CD4-positive, alpha-beta memory T cell (primary cell): ENCODE results near the gene ADCY6. TPM values are rescaled to one million over a fixed set of nuclear protein-coding genes. Genes with fewer than 3 reads are reported as not detected.

Source experiments
- CTCF ChIA-PET: fragments of 350-600 bp; sonication (Branson Sonifier 250); formaldehyde crosslinking; loops from one replicate; lab custom pipeline; 2021; ENCODE audit warnings: inconsistent platforms; ENCODE audit not compliant: partially characterized antibody; lab: Charles Lee
- POLR2A ChIA-PET: fragments of 350-600 bp; sonication (Branson Sonifier 250); formaldehyde crosslinking; loops from one replicate; lab custom pipeline; 2021; ENCODE audit not compliant: partially characterized antibody; lab: Charles Lee
- DNase-seq, 5 donors: peaks; one replicate each; pipeline versions ENCODE4 v3.0.0 to v3.0.0-alpha.2; 2020 to 2022; ENCODE audit warnings: mixed read lengths in 1 of 5
- H3K27ac ChIP-seq: one replicate; pipeline ENCODE4 v1.7.0; 2013; ENCODE audit warnings: low read depth, low read length
- H3K27me3 ChIP-seq: 2 replicates; pipeline ENCODE4 v1.7.0; 2013; ENCODE audit warnings: mild to moderate bottlenecking, low read length, moderate library complexity; ENCODE audit not compliant: insufficient read depth
- H3K36me3 ChIP-seq: 2 replicates; pipeline ENCODE4 v1.7.0; 2013; ENCODE audit warnings: mild to moderate bottlenecking, low read length, moderate library complexity; ENCODE audit not compliant: insufficient read depth
- H3K4me1 ChIP-seq: 2 replicates; pipeline ENCODE4 v1.7.0; 2013; ENCODE audit warnings: mild to moderate bottlenecking, low read length, moderate library complexity; ENCODE audit not compliant: insufficient read depth
- H3K4me3 ChIP-seq, 2 donors: one replicate each; pipeline ENCODE4 v1.7.0; 2013; ENCODE audit warnings: low read length in 2 of 2, mild to moderate bottlenecking in 1 of 2
- H3K9me3 ChIP-seq, 2 donors: one replicate each; pipeline ENCODE4 v1.7.0; 2013; ENCODE audit warnings: low read length in 2 of 2, control low read depth in 1 of 2; ENCODE audit not compliant: control insufficient read depth in 1 of 2
- H3K27ac Mint-ChIP-seq, 7 donors: one replicate each; pipeline ENCODE4 v1.8.0; 2020 to 2021; ENCODE audit warnings: mixed read lengths in 7 of 7, mild to moderate bottlenecking in 6 of 7, inconsistent platforms in 3 of 7, moderate library complexity in 3 of 7
- H3K27me3 Mint-ChIP-seq, 2 donors: one replicate each; pipeline ENCODE4 v1.8.0; 2020 to 2021; ENCODE audit warnings: mixed read lengths in 2 of 2
- H3K36me3 Mint-ChIP-seq, 2 donors: one replicate each; pipeline ENCODE4 v1.8.0; 2020 to 2021; ENCODE audit warnings: mixed read lengths in 2 of 2, inconsistent platforms in 1 of 2, mild to moderate bottlenecking in 1 of 2
- H3K4me1 Mint-ChIP-seq, 4 donors: one replicate each; pipeline ENCODE4 v1.8.0; 2020 to 2021; ENCODE audit warnings: mixed read lengths in 4 of 4, mild to moderate bottlenecking in 1 of 4
- H3K4me3 Mint-ChIP-seq, 8 donors: one replicate each; pipeline ENCODE4 v1.8.0; 2020 to 2021; ENCODE audit warnings: mixed read lengths in 8 of 8, mild to moderate bottlenecking in 7 of 8, moderate library complexity in 6 of 8, inconsistent platforms in 3 of 8
- H3K9me3 Mint-ChIP-seq, 8 donors: one replicate each; pipeline ENCODE4 v1.8.0; 2020 to 2021; ENCODE audit warnings: mixed read lengths in 8 of 8, mild to moderate bottlenecking in 5 of 8, inconsistent platforms in 3 of 8, moderate library complexity in 1 of 8
- intact Hi-C: fragments of 100-400 bp; cut with micrococcal nuclease; formaldehyde crosslinking; loops from one replicate; pipeline ENCODE4 v1.15.1; 2023
- polyA plus RNA-seq, 2 donors: library from polyadenylated mRNA; unstranded; fragments of 300-500 nt; fragmentation: Illumina TruSeq; gene quantifications; one replicate each; pipeline ENCODE4 v1.2.3, GENCODE V29; 2021
- total RNA-seq, 2 experiments: library from RNA; stranded (reverse); gene quantifications; one replicate each; pipeline ENCODE4 v1.2.3, GENCODE V29; 2021

Gene ADCY6
- total and polyA plus RNA-seq, 4 experiments from 2014 or later = not detected

DNA sequence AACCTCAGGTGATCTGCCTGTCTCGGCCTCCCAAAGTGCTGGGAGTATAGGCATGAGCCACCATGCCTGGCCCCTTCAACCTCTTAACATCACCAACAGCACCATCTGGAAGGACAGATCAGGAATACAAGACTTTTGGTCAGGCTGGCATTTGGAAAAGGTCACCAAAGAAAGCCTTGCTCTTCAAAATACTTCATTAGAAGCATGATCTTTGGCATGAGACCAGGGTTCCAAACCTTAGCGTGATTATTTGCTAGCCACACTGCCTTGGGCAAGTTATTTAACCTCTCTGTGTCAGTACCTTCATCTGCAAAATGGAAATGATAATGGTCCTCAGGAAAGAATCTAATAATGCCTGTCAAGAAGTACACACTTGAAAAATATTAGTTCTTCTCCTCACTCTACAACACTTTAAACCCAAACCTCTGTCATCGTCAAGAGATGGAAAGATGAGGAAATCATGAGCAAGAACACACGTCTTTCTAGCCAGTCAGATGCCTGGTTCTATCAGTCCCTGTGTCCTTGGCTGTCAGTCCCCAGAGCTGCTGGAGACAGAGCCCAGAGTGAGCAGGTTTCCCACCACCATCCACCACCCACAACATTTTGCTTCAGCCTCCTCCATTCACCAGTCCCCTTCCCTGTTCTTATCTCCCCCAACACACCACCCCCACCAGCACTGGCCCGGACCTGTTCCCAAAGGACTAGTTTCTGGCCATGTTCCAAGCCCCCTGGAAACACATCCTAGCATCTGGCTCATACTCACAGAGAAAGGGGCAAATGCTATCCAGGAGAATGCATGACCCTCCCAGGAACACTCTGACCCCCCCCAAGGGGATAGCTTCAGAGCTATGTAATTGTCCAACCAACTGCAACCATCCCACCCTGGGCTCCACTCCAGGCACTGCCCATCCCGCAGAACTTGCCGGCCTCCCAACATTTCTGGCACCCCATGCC is 2.0 kb downstream of the ADCY6 start:
- Histone ChIP-seq H3K27me3 (peaks cover 15% of the 10 kb centered on the region), H3K4me3 (no peak overlapping the region), H3K27ac (no peak overlapping the region), H3K9me3 (no peaks in the 10 kb centered on the region), H3K36me3 (no peaks in the 10 kb centered on the region), H3K4me1 (no peaks in the 10 kb centered on the region)
- intact Hi-C loops = no loop called here
- POLR2A ChIA-PET = no interaction called here
- Mint-ChIP-seq H3K9me3 (no peaks in the 10 kb centered on the region), H3K27me3 (peaks cover 34 to 52% of the 10 kb centered on the region in 2 donors), H3K4me1 (peaks cover 0 to 18% (median 5%) of the 10 kb centered on the region in 4 donors), H3K27ac (peak overlapping the region in 1 of 7 donors; percentile 43), H3K4me3 (peak overlapping the region in 2 of 8 donors; percentile 8 to 24), H3K36me3 (no peaks in the 10 kb centered on the region)
- CTCF ChIA-PET = interaction anchor here (0.7 to 3.1 kb wide), 2 partner anchors 9 to 343 kb away, joined by 3 to 13 read pairs; no protein-coding TSS in a partner anchor
- no peak for DNase-seq

DNA sequence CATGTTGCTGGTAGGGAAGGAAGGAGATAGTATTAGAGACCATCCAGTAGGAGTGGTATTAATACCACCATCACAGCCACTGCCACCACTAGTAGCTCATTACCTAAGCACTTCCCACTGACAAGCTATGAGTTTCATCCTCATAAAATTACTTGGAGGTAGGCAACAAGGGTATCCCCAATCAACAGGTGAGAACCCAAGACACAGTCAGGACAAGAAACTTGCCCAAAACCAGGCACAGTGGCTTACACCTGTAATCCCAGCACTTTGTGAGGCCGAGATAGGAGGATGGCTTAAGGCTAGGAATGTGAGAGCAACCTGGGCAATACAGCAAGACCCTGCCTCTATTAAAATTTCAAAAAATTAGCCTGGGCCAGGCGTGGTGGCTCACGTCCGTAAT is 5.5 kb downstream of the ADCY6 start:
- intact Hi-C loops = no loop called here
- no peaks in the 10 kb centered on the region for H3K9me3 Mint-ChIP-seq
- H3K4me3 ChIP-seq = no peak overlapping the region
- H3K4me1 ChIP-seq = no peaks in the 10 kb centered on the region
- H3K27me3 ChIP-seq = peaks cover 7% of the 10 kb centered on the region
- H3K4me3 Mint-ChIP-seq = peak overlapping the region in 1 of 8 donors; percentile 41
- no peak overlapping the region for H3K27ac ChIP-seq
- no peaks in the 10 kb centered on the region for H3K36me3 ChIP-seq
- ChIA-PET POLR2A (no interaction called here), CTCF (interaction anchor here (1.5 kb wide), 1 partner anchor 12 kb away, joined by 5 read pairs; no protein-coding TSS in a partner anchor)
- H3K27me3 Mint-ChIP-seq = peaks cover 22 to 40% of the 10 kb centered on the region in 2 donors
- no peaks in the 10 kb centered on the region for H3K9me3 ChIP-seq
- H3K4me1 Mint-ChIP-seq = peaks cover 0 to 8% (median 3%) of the 10 kb centered on the region in 4 donors
- H3K27ac Mint-ChIP-seq = no peak overlapping the region
- H3K36me3 Mint-ChIP-seq = no peaks in the 10 kb centered on the region
- DNase-seq = no peak

DNA sequence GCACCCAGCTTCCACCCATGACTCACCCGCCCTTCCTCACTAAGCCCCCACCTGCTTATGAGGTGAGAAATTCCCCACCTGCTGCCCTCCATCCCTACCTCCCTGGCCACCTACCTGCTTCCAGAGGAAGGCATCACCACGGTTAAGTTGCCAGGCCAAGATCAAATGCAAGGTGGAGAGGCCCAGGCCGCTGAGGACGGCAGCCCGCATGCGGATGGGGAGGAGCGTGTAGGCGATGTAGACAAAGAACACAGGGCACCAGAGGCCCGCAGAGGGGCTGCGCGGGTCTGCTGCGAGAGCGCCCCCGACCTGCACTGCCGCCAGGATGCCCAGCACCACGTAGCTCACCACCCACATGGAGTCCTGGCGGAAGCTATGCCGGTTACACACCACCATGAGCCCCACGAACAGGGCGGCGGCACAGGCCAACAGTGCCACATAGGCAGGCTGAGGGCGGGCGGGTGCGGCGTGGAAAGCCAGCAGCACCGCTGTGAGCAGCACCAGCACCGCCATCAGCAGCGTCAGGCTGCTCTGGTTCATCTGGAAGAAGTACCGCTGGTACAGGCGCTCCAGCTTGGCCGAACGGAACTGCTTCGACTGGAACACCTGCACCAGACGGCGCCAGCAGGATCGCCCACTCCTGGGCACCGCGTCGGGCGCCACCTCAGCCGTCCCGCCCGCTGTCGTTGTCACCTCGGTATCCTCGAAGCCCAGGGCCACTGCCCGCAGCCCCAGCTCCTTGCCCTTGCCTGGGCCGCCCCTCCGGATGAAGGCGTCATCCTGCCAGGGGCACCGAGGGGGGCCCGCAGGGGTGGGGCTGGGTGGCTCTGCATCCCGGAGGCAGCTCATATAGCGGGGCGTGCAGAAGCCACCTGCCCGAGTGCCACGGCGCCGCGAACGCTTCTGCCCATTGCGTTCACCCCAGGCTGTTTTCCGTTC is 6.2 kb downstream of the ADCY6 start:
- Mint-ChIP-seq H3K4me3 (no peak overlapping the region), H3K4me1 (peaks cover 0 to 3% (median 0%) of the 10 kb centered on the region in 4 donors), H3K9me3 (no peaks in the 10 kb centered on the region), H3K36me3 (no peaks in the 10 kb centered on the region), H3K27me3 (peaks cover 16 to 33% of the 10 kb centered on the region in 2 donors), H3K27ac (no peak overlapping the region)
- H3K9me3 ChIP-seq = no peaks in the 10 kb centered on the region
- H3K36me3 ChIP-seq = no peaks in the 10 kb centered on the region
- ChIA-PET POLR2A (no interaction called here), CTCF (interaction anchor here (0.6 to 1.5 kb wide), 3 partner anchors 12 to 187 kb away, joined by 4 to 5 read pairs (median 4); no protein-coding TSS in a partner anchor)
- intact Hi-C loops = no loop called here
- no peak overlapping the region for H3K4me3 ChIP-seq
- no peak for DNase-seq
- peaks cover 3% of the 10 kb centered on the region for H3K27me3 ChIP-seq
- no peak overlapping the region for H3K27ac ChIP-seq
- no peaks in the 10 kb centered on the region for H3K4me1 ChIP-seq

DNA sequence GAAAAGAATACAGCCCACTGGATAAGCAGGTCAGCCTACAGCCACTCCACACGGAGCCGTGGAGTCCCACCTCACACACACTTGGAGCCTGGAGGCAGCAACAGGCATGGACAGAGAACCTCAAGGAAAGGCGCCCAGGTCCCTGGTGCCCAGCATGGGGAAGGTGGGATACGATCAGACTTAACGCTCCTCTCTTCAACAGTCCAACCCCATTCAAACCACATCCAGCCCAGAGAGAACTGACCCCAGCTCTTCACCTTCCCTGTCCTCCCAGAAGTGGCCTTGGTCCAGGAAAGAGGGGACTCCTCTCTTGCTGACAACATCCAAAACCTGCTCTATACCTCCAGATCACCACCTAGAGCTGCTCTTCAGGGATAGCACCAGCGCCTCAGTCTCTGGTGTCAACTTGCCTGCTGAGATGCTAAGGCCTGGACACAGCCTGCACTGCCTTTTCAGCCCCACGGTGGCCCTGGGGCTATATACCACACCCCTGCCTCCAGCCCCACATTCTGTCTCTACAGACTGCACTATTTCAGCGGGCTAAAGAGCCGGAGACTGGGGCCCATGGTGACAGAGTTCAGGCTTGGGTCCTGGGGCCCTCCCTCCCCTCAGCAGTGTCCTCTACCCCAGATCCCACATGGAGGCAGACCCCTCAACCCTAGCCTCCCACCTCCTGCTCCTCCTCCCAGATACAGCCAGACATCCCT is 7.0 kb downstream of the ADCY6 start:
- no peaks in the 10 kb centered on the region for H3K4me1 Mint-ChIP-seq
- ChIA-PET POLR2A (no interaction called here), CTCF (interaction anchor here (0.7 to 1.0 kb wide), 2 partner anchors 13 to 29 kb away, joined by 4 to 5 read pairs; no protein-coding TSS in a partner anchor)
- DNase-seq = no peak
- Histone ChIP-seq H3K27me3 (no peaks in the 10 kb centered on the region), H3K36me3 (no peaks in the 10 kb centered on the region), H3K4me1 (no peaks in the 10 kb centered on the region), H3K4me3 (no peak overlapping the region), H3K9me3 (no peaks in the 10 kb centered on the region), H3K27ac (no peak overlapping the region)
- no peak overlapping the region for H3K4me3 Mint-ChIP-seq
- no peak overlapping the region for H3K27ac Mint-ChIP-seq
- peaks cover 10 to 26% of the 10 kb centered on the region in 2 donors for H3K27me3 Mint-ChIP-seq
- no peaks in the 10 kb centered on the region for H3K36me3 Mint-ChIP-seq
- intact Hi-C loops = no loop called here
- H3K9me3 Mint-ChIP-seq = no peaks in the 10 kb centered on the region

DNA sequence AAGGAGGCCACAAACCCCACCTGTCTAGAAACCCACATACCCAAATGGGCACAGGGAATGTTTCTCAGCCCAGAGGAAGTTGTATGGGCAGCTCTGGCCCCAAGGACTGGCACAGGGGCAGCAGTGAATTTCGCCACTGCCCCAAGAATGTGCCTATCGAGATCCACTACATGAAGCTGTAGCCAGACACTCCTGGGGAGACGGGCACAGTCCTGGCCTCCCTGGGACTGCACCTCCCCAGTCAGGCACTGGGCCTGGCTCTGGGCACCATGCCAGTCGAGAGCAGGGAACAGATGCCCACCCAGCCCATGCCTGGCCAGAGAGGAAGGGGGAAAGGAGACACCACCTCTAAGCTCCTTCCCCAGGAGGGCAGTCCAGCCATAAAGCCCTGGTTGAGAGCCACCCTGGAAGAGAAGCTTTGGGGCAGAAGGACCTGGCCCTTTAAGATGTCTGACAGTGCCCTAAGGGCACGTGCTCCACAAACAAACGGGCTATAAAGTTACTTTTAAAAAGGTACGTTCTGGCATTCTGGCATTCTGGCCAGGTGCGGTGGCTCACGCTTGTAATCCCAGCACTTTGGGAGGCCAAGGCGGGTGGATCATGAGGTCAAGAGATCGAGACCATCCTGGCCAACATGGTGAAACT is 8.4 kb downstream of the ADCY6 start:
- POLR2A ChIA-PET = no interaction called here
- Histone ChIP-seq H3K27ac (no peak overlapping the region), H3K9me3 (no peaks in the 10 kb centered on the region), H3K4me3 (no peak overlapping the region), H3K27me3 (no peaks in the 10 kb centered on the region), H3K36me3 (no peaks in the 10 kb centered on the region), H3K4me1 (no peaks in the 10 kb centered on the region)
- H3K4me3 Mint-ChIP-seq = no peak overlapping the region
- DNase-seq = no peak
- peaks cover under 1 to 14% of the 10 kb centered on the region in 2 donors for H3K27me3 Mint-ChIP-seq
- no peaks in the 10 kb centered on the region for H3K36me3 Mint-ChIP-seq
- H3K9me3 Mint-ChIP-seq = no peaks in the 10 kb centered on the region
- intact Hi-C loops = no loop called here
- CTCF ChIA-PET = interaction anchor here (1.2 to 3.1 kb wide), 2 partner anchors 14 to 28 kb away, joined by 7 to 22 read pairs; no protein-coding TSS in a partner anchor
- no peak overlapping the region for H3K27ac Mint-ChIP-seq
- no peaks in the 10 kb centered on the region for H3K4me1 Mint-ChIP-seq

DNA sequence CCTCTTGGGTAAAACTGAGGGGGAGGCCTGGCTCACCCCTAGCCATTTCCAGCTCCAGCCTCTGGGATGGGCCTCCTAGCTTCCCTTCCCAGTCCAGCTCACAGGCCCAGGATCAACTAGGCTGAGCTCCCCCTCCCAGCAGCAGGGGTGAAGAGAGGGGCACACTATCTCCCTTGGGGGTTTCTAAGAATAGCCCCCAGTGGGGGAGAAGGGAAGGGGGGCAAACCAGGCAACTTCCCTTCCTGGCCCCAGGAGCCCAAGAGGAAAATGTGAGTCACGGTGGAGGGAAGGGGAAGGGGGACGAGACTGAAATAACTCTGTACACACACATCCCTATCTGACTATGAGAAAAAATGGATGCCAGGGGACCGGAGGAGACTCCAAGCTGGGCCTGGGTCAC is 9.0 kb downstream of the ADCY6 start:
- Histone ChIP-seq H3K4me1 (no peaks in the 10 kb centered on the region), H3K4me3 (no peak overlapping the region), H3K36me3 (no peaks in the 10 kb centered on the region), H3K9me3 (no peaks in the 10 kb centered on the region), H3K27me3 (no peaks in the 10 kb centered on the region), H3K27ac (no peak overlapping the region)
- no peak overlapping the region for H3K27ac Mint-ChIP-seq
- no peak overlapping the region for H3K4me3 Mint-ChIP-seq
- ChIA-PET CTCF (interaction anchor here (1.2 to 3.1 kb wide), 2 partner anchors 15 to 27 kb away, joined by 7 to 22 read pairs; no protein-coding TSS in a partner anchor), POLR2A (no interaction called here)
- intact Hi-C loops = no loop called here
- no peaks in the 10 kb centered on the region for H3K9me3 Mint-ChIP-seq
- no peak for DNase-seq
- H3K27me3 Mint-ChIP-seq = peaks cover 0 to 11% of the 10 kb centered on the region in 2 donors
- no peaks in the 10 kb centered on the region for H3K4me1 Mint-ChIP-seq
- no peaks in the 10 kb centered on the region for H3K36me3 Mint-ChIP-seq
